Left lung (tissue), 10 donors: ENCODE data around the gene CLCN2. TPM values are rescaled to one million over a fixed set of nuclear protein-coding genes. Genes with fewer than 3 reads are reported as not detected.

Experiments
- ATAC-seq: fragments of 200-7000 bp; cut with Tn5 transposase; one replicate; pipeline ENCODE4 v1.9.1; 2020; ENCODE audit warnings: moderate library complexity
- DNase-seq, 4 donors: peaks; one replicate each; pipeline ENCODE4 v3.0.0-alpha.2; 2013 to 2020
- H3K27ac ChIP-seq, 2 donors: fragments of 200-600 bp; sonication (generic) in 1 of 2; one replicate each; pipeline versions ENCODE4 v1.5.0 to v1.8.0; 2020 to 2021
- H3K27me3 ChIP-seq, 2 donors: fragments of 200-600 bp; sonication (generic) in 1 of 2; one replicate each; pipeline versions ENCODE4 v1.5.0 to v1.8.0; 2020 to 2021
- H3K36me3 ChIP-seq, 2 donors: fragments of 200-600 bp; sonication (generic) in 1 of 2; one replicate each; pipeline versions ENCODE4 v1.5.0 to v1.8.0; 2020 to 2021
- H3K4me1 ChIP-seq, 2 donors: fragments of 200-600 bp; one replicate each; pipeline ENCODE4 v1.8.0; 2021
- H3K4me3 ChIP-seq, 2 donors: fragments of 200-600 bp; sonication (generic) in 1 of 2; one replicate each; pipeline versions ENCODE4 v1.5.0 to v1.8.0; 2020 to 2021; ENCODE audit warnings: mild to moderate bottlenecking in 1 of 2
- H3K9me3 ChIP-seq, 2 donors: fragments of 200-600 bp; sonication (generic) in 1 of 2; one replicate each; pipeline versions ENCODE4 v1.5.0 to v1.8.0; 2020 to 2021
- CTCF ChIP-seq, 2 donors: fragments of 200-600 bp; sonication (generic) in 1 of 2; IDR thresholded peaks; one replicate each; pipeline versions ENCODE4 v1.5.0 to v1.8.0; 2021; ENCODE audit warnings: antibody characterized with exemption in 2 of 2
- intact Hi-C, 2 donors: fragments of 100-400 bp; cut with DNase I; formaldehyde crosslinking; loops; one replicate each; pipeline versions ENCODE4 v1.11.2 to v1.14.2; 2022
- polyA plus RNA-seq, 6 donors: library from polyadenylated mRNA; unstranded; fragments of 120-200 nt; gene quantifications; one replicate each; pipeline ENCODE4 v1.2.1, GENCODE V29; 2013; ENCODE audit not compliant: insufficient read length in 6 of 6
- total RNA-seq, 2 donors: library from RNA; stranded (reverse); fragmentation: NEBNext Ultra II Directional; extraction: Animal tissue kit (Norgen Biotek cat#: 25700); gene quantifications; one replicate each; pipeline ENCODE4 v1.2.1, GENCODE V29; 2021
- donor health status: DM: no; HTN: yes; CAD: no.
- donor health status: DM: no; HTN: no; CAD: no.

The CLCN2 gene
- total and polyA plus RNA-seq, 8 donors, result 4.4 to 12.0 (median 10.1) TPM

DNA sequence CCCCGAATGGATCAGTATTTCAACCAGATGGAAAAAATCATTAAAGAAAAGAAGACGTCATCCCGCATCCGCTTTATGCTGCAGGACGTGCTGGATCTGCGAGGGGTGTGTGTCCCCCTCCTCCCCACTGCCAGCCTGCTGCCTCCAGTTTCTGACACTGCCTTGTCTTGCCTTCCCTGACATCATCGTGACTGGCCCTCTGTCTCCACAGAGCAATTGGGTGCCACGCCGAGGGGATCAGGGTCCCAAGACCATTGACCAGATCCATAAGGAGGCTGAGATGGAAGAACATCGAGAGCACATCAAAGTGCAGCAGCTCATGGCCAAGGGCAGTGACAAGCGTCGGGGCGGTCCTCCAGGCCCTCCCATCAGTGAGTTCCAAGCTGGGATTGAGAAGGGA is 36.1 kb downstream of the CLCN2 start:
- no peak overlapping the region for H3K27ac ChIP-seq
- intact Hi-C loops, result no loop called here
- no peak for DNase-seq
- H3K4me1 ChIP-seq, result peaks cover 3 to 28% of the 10 kb centered on the region in 2 donors
- H3K4me3 ChIP-seq, result no peak overlapping the region
- TF ChIP-seq CTCF (IDR thresholded peaks at IDR 0.05), result no peak
- no peak for ATAC-seq
- H3K36me3 ChIP-seq, result peaks cover 22 to 100% of the 10 kb centered on the region in 2 donors
- no peaks in the 10 kb centered on the region for H3K9me3 ChIP-seq
- no peaks in the 10 kb centered on the region for H3K27me3 ChIP-seq

- peaks cover 18 to 89% of the 10 kb centered on the region in 2 donors for H3K36me3 ChIP-seq
- no peaks in the 10 kb centered on the region for H3K9me3 ChIP-seq
- TF ChIP-seq CTCF (IDR thresholded peaks at IDR 0.05), result no peak
- no peak overlapping the region for H3K27ac ChIP-seq
- DNase-seq (no peak), ATAC-seq (no peak)
- no peak overlapping the region for H3K4me3 ChIP-seq
- no peaks in the 10 kb centered on the region for H3K27me3 ChIP-seq
- peaks cover 15 to 42% of the 10 kb centered on the region in 2 donors for H3K4me1 ChIP-seq
- intact Hi-C loops, result no loop called here
Observed at GRCh38 chr3:184323696-184324095, 37.7 kb downstream of the CLCN2 start.

GRCh38 chr3:184322731-184323487 is 38.5 kb downstream of the CLCN2 start:
- no peak for DNase-seq
- Histone ChIP-seq H3K36me3 (peaks cover 14 to 89% of the 10 kb centered on the region in 2 donors), H3K4me1 (peaks cover 19 to 50% of the 10 kb centered on the region in 2 donors), H3K27ac (no peak overlapping the region), H3K9me3 (no peaks in the 10 kb centered on the region), H3K4me3 (no peak overlapping the region), H3K27me3 (no peaks in the 10 kb centered on the region)
- no peak for TF ChIP-seq CTCF (IDR thresholded peaks at IDR 0.05)
- intact Hi-C loops, result no loop called here
- ATAC-seq, result no peak

DNA sequence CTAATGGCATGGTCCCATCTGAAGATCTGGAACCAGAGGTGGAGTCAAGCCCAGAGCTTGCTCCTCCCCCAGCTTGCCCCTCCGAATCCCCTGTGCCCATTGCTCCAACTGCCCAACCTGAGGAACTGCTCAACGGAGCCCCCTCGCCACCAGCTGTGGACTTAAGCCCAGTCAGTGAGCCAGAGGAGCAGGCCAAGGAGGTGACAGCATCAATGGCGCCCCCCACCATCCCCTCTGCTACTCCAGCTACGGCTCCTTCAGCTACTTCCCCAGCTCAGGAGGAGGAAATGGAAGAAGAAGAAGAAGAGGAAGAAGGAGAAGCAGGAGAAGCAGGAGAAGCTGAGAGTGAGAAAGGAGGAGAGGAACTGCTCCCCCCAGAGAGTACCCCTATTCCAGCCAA is 39.7 kb downstream of the CLCN2 start:
- H3K27ac ChIP-seq, result peak overlapping the region in 1 of 2 donors; percentile 13
- intact Hi-C loops, result no loop called here
- no peaks in the 10 kb centered on the region for H3K9me3 ChIP-seq
- H3K36me3 ChIP-seq, result peaks cover 10 to 89% of the 10 kb centered on the region in 2 donors
- no peak for TF ChIP-seq CTCF (IDR thresholded peaks at IDR 0.05)
- no peak for DNase-seq
- H3K27me3 ChIP-seq, result no peaks in the 10 kb centered on the region
- H3K4me1 ChIP-seq, result peaks cover 31 to 62% of the 10 kb centered on the region in 2 donors
- no peak overlapping the region for H3K4me3 ChIP-seq
- no peak for ATAC-seq

- H3K9me3 ChIP-seq, result no peaks in the 10 kb centered on the region
- H3K27me3 ChIP-seq, result no peaks in the 10 kb centered on the region
- intact Hi-C loops, result no loop called here
- TF ChIP-seq CTCF (IDR thresholded peaks at IDR 0.05), result no peak
- H3K36me3 ChIP-seq, result peaks cover 5 to 85% of the 10 kb centered on the region in 2 donors
- ATAC-seq, result peak; percentile 90
- DNase-seq, result peak; percentile 58 to 97 (median 94)
- H3K4me3 ChIP-seq, result peak overlapping the region in 1 of 2 donors; percentile 30
- H3K4me1 ChIP-seq, result peaks cover 36 to 78% of the 10 kb centered on the region in 2 donors
- H3K27ac ChIP-seq, result peak overlapping the region; percentile 88 to 89
Observed at GRCh38 chr3:184320104-184320445, 41.3 kb downstream of the CLCN2 start.
